GM19438 (cell line): ENCODE data around the gene VPS33A.
"Not testable (repeated sequence)": the region's sequence is repeated elsewhere in the genome, so short reads cannot be mapped to it uniquely, and the experiment has no call there.

Experiments used
- ATAC-seq: cut with Tn5 transposase; IDR thresholded peaks from one replicate; pipeline ENCODE4 v1.9.1; 2021; ENCODE audit warnings: low read depth; ENCODE audit not compliant: unreplicated experiment

The VPS33A gene

GRCh38 chr12:122266230-122266901 is at the start of gene VPS33A:
VPS33A (minus strand) TSS chr12:122266494; CDS start chr12:122266408, 86 bp downstream.
- peak; percentile 81 for ATAC-seq

DNA sequence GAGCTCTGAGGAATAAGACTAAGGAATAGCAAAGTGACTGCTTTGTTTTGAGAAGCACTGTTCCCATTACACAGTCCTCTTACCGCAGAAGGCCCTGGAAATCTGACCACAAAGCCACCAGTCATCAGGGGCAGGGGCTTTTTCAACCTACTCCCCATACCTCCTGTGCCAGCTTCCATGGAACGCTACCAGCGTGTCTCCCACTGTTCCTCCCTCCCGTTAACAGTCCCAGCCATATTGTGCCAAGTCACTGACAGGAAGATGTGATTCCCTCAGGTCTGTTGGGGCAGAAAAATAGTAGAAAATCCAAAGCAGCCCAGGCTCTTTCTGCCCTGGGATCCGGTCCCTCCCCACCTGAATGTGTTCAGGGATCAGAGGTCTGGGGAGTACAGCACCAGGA is 46.6 kb upstream of the VPS33A start:
- ATAC-seq = no peak

- ATAC-seq = no peak
Observed at GRCh38 chr12:122311696-122312095, 45.4 kb upstream of the VPS33A start.

- no peak for ATAC-seq
Observed at GRCh38 chr12:122310626-122311333, 44.5 kb upstream of the VPS33A start.

DNA sequence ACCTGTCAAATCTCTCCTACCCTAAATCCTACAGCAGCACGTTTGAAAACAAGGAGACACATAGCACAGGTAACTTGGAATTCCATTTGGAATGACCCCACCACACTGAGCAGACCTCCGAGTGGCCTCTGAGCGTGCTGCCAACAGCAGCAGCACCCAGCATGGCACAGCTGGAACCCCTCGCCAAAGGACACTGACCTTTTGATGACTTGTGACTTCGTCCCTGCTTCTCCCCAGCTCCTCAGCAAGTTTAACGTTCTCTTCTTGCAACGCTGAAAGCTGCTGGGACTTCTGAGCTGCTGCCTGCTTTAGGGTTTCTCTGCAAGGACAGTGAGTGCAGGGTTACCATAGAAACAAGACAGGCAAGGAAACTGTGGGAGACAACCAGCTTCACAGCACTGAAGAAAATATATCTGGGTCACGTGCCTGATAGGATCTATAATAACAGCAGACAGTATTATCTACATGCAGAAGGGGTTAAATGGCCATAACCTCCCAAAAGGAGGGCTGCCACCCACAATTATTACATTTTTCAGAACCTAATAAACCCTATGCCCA is 43.3 kb upstream of the VPS33A start:
- ATAC-seq = no peak

DNA sequence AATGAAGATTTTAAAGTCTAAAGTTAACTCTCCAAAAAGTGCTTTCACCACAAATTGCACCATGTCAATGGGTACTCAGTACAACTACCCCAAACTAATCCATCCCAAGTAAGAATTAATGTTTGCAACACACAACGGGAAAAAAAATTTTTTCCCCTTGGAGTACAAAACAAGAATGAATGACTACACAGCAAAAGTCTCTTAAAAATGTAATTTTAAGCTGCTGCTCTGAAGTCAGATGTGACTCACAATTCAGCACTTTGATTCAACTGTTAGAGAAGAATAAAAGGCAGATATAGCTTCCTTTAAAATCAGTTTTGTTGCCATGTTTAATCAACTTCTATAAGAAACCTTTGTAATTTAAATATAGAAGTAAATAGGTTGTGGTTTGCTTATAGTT is 42.5 kb upstream of the VPS33A start:
- no peak for ATAC-seq

- no peak for ATAC-seq
Observed at GRCh38 chr12:122306407-122306806, 40.1 kb upstream of the VPS33A start.

DNA sequence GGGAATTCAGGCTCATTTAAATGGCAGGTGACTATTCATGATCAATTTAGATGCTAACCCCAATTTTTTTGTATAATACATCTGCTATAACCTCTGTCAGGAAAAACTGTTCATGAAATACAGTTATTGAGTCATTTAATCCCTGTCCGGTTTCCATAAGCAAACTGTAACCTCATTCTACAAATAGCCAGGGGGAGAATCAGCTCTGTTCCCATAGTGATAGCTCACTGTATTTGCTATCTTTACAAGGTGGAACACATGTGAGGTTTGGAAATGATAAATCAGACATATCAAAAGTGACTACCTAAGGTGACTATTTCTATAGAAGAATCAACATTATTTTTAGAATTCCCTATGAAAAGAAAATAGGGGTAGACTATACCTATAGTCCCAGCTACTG is 38.6 kb upstream of the VPS33A start:
- no peak for ATAC-seq

GRCh38 chr12:122303068-122303467 is 36.8 kb upstream of the VPS33A start:
- no peak for ATAC-seq

GRCh38 chr12:122298071-122298748 is 31.9 kb upstream of the VPS33A start:
- no peak for ATAC-seq

GRCh38 chr12:122297494-122297893 is 31.2 kb upstream of the VPS33A start:
- no peak for ATAC-seq

DNA sequence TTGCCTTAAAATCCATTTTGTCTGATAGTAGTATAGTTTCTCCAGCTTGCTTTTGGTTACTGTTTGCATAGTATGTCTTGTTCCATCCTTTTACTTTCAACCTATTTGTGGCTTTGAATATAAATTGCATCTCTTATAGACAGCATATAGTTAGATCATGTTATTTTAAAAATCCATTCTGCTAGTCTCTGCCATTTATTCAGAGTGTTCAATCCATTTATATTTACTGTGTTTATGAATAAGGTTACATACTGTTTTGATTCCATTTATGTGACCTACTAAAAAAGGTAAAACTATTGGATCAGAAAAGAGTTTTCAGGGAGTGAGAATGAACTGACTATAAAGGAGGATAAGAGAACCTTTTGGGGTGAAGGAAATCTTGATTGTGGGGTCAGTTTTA is 29.6 kb upstream of the VPS33A start:
- ATAC-seq = no peak

GRCh38 chr12:122293081-122293480 is 26.8 kb upstream of the VPS33A start:
- no peak for ATAC-seq

DNA sequence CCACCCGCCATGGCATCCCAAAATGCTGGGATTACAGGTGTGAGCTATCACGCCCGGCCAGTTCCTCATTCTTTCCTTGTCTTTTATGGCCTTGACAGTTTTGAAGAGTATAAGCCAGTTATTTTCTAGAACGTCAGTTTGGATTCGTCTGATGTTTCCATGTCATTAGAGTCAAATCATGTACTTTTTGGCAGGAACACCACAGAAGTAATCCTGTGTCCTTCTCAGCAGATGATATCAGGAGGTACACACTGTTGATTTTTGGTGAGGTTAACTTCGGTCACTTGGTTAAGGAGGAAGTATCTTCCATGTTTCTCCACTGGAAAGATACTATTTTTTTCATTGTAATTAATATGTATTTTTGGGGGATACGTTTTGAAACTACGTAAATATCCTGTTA is 25.1 kb upstream of the VPS33A start:
- no peak for ATAC-seq

DNA sequence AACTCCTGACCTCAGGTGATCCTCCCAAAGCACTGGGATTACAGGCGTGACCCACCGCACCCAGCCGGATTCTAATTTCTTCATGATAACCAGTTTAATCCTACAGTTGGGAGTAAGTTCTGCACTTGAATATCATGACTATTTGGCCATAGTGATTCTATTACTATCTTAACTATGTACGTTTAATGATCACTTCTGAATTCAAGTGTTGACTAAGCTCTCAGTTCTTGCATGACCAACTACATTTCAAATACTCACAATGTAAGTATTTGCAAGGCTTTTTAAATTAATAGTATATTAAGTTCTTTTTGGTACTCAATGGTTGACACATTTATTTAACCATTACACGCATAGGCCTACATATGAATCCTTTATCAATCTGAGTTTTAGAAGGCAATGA is 17.4 kb upstream of the VPS33A start:
- no peak for ATAC-seq

DNA sequence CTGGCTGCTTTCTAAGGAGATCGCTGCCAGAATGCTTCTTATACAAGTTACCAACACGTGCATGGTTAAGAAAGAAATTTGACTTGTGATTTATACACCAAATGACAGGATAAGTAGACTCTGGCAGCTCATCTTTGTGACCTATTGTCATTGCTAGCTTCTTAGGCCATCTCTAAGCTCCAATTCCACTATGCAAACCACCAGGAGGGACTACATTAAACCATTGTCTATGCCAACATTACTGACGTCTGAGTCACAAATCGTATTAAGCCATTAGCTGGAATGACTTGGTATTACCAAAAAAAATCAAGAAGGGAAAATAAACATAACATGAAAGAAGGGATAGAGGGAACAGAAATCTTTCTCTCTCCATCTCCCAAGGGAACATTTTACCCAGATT is 15.8 kb upstream of the VPS33A start:
- ATAC-seq = no peak

DNA sequence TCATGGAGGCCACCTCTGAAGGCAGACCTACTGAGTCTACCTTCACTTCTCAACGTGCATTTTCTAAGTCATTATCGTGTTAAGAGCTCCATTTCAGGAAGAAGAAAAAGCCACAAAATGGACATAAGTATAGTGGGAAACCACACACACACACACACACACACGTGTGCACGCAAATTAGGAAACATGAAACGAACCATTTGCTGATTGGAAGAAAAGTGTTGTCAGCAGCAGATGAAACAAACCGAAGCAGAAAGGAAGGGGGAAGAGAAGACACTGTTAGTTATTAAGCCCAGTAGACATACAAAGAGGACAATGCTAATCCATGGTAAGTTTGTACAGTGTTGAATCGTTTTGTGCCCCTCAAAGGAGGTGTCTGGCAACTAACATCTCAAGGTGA is 9.9 kb upstream of the VPS33A start:
- ATAC-seq = no peak

DNA sequence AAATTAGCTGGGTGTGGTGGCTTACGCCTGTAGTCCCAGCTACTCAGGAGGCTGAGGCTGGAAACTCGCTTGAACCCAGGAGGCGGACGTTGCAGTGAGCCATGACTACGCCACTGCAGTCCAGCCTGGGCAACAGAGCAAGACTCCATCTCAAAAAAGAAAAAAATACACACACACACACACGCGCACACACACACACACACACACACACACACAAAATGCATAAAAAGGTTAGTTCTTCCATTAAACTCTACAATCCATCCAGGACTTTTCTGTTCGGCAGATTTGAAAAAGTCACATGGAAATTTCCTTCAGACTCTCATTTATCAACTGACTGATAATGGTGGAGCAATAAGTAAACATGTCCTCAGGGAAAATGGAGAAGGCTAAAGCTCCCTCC is 9.2 kb upstream of the VPS33A start:
- no peak for ATAC-seq

DNA sequence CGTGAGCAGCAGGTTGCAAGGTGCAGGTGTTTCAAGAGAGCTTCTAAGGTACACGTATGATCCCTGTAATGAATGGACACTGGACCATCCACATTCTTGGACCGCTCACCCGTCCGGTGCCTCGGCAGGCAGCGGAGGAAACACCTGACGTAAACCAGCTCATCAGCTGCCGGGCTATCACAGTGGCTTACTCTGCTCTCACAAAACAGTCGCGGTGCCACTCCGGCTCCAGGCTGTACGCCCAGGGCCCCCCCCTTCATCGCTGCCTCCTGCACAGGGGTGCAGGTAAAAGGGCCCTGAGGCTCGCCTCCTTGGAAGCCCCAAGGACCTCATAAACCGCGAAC is 436 bp downstream of the VPS33A start:
- ATAC-seq = peak; percentile 27

DNA sequence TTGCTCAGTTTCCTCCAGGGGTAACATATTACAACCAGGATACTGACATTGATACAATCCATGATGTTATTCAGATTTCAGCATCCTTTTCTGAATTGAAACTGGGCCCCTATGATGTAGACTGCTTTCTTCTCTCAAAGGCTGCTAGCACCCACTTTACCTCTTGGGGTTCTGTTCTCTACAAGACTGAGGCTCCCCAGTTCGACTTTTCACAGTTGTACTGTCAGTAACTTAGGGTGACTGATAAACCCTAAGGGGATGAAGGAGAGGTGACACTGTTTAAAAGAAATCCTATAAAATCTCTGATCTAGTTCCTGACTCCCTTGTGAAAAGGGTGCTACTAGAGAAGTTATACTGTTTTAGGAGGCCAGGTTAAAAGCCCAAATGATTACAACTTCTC is 818 bp downstream of the VPS33A start:
- no peak for ATAC-seq

GRCh38 chr12:122260735-122261134 is 5.6 kb downstream of the VPS33A start:
- not testable (repeated sequence) for ATAC-seq

DNA sequence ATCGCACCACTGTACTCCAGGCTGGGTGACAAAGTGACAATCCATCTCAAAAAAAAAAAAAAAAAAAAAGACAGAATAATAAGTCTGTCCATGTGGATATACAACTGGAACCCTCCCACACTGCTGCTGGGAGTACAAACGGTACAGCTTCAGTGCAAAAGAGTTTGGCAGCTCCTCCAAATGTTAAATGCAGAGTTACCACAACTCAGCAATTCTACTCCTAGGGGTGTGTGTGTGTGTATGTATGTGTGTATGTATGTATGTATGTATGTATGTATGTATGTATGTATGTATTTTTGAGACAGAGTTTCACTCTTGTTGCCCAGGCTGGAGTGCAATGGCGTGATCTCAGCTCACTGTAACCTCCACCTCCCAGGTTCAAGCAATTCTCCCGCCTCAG is 7.4 kb downstream of the VPS33A start:
- ATAC-seq = not testable (repeated sequence)
